ENCODE data around the gene TNFRSF6B.

TNFRSF6B gene

GRCh38 chr20:63698739-63699465 lies 2.5 kb downstream of the TNFRSF6B start:
- DNase-seq: no peak

- no peak for DNase-seq
These were observed 3.2 kb downstream of the TNFRSF6B start for GRCh38 chr20:63699466-63700198.

GRCh38 chr20:63700199-63701050 lies 4.0 kb downstream of the TNFRSF6B start:
- no peak for DNase-seq

- DNase-seq: no peak
These were observed 4.5 kb downstream of the TNFRSF6B start for GRCh38 chr20:63701051-63701328.

- no peak for DNase-seq
These were observed 5.0 kb downstream of the TNFRSF6B start for GRCh38 chr20:63701329-63702035.

- no peak for DNase-seq
These were observed 5.7 kb downstream of the TNFRSF6B start for GRCh38 chr20:63702036-63702665.

GRCh38 chr20:63702751-63703470 lies 6.5 kb downstream of the TNFRSF6B start:
- DNase-seq: no peak

GRCh38 chr20:63703471-63703975 lies 7.1 kb downstream of the TNFRSF6B start:
- no peak for DNase-seq

- DNase-seq: no peak
These were observed 7.7 kb downstream of the TNFRSF6B start for GRCh38 chr20:63703976-63704748.

GRCh38 chr20:63704749-63705117 lies 8.3 kb downstream of the TNFRSF6B start:
- no peak for DNase-seq

- no peak for DNase-seq
These were observed 9.0 kb downstream of the TNFRSF6B start for GRCh38 chr20:63705232-63706026.

- no peak for DNase-seq
These were observed 9.7 kb downstream of the TNFRSF6B start for GRCh38 chr20:63706027-63706695.

- DNase-seq: no peak
These were observed 10.6 kb downstream of the TNFRSF6B start for GRCh38 chr20:63706852-63707557.

- peak; percentile 36 for DNase-seq
These were observed 11.3 kb downstream of the TNFRSF6B start, which contains the start of the genes ARFRP1 and ZGPAT for GRCh38 chr20:63707558-63708300. Gene ARFRP1, minus strand, starts transcription at chr20:63707976. Its CDS starts 885 bp downstream, at chr20:63707091. Gene ZGPAT, plus strand, starts transcription at chr20:63708039. Its CDS starts 542 bp downstream, at chr20:63708581.

GRCh38 chr20:63708301-63709148 lies 12.1 kb downstream of the TNFRSF6B start:
- no peak for DNase-seq

- no peak for DNase-seq
These were observed 12.7 kb downstream of the TNFRSF6B start for GRCh38 chr20:63709149-63709527.
